ENCODE data around the gene TAF10. TPM values are rescaled to one million over a fixed set of nuclear protein-coding genes. Genes with fewer than 3 reads are reported as not detected.

TAF10 gene
- total and polyA plus RNA-seq, 8 donors, result 44.6 to 127 (median 61.4) TPM

- DNase-seq (no peak), ATAC-seq (no peak)
- Histone ChIP-seq H3K36me3 (peaks cover 0 to 61% of the 10 kb centered on the region in 2 donors), H3K4me1 (peaks cover 13 to 36% of the 10 kb centered on the region in 2 donors), H3K27me3 (no peaks in the 10 kb centered on the region), H3K4me3 (no peak overlapping the region), H3K9me3 (no peaks in the 10 kb centered on the region), H3K27ac (no peak overlapping the region)
- intact Hi-C loops (cut with DNase I), result loop anchor here in 1 of 2 donors (10.0 kb wide), 1 partner anchor 215 kb away; no protein-coding TSS in a partner anchor
- no peak for TF ChIP-seq CTCF (IDR thresholded peaks at IDR 0.05)
These were observed 12.1 kb downstream of the TAF10 start for GRCh38 chr11:6599881-6600390.

- Histone ChIP-seq H3K4me3 (no peak overlapping the region), H3K27me3 (no peaks in the 10 kb centered on the region), H3K4me1 (peaks cover 9 to 31% of the 10 kb centered on the region in 2 donors), H3K27ac (no peak overlapping the region), H3K9me3 (no peaks in the 10 kb centered on the region), H3K36me3 (peaks cover 0 to 64% of the 10 kb centered on the region in 2 donors)
- TF ChIP-seq CTCF (IDR thresholded peaks at IDR 0.05), result no peak
- DNase-seq (no peak), ATAC-seq (no peak)
- intact Hi-C loops (cut with DNase I), result loop anchor here in 1 of 2 donors (10.0 kb wide), 1 partner anchor 215 kb away; no protein-coding TSS in a partner anchor
These were observed 12.6 kb downstream of the TAF10 start for GRCh38 chr11:6599449-6599848.

GRCh38 chr11:6598555-6598954, 13.5 kb downstream of the TAF10 start:
- peaks cover 8 to 28% of the 10 kb centered on the region in 2 donors for H3K4me1 ChIP-seq
- TF ChIP-seq CTCF (IDR thresholded peaks at IDR 0.05), result no peak
- peaks cover 0 to 64% of the 10 kb centered on the region in 2 donors for H3K36me3 ChIP-seq
- intact Hi-C loops (cut with DNase I), result loop anchor here in 1 of 2 donors (10.0 kb wide), 1 partner anchor 214 kb away; no protein-coding TSS in a partner anchor
- no peak overlapping the region for H3K27ac ChIP-seq
- no peak for ATAC-seq
- H3K4me3 ChIP-seq, result no peak overlapping the region
- DNase-seq, result no peak
- no peaks in the 10 kb centered on the region for H3K27me3 ChIP-seq
- H3K9me3 ChIP-seq, result no peaks in the 10 kb centered on the region

- Histone ChIP-seq H3K4me1 (peaks cover 0 to 12% of the 10 kb centered on the region in 2 donors), H3K36me3 (peaks cover 0 to 78% of the 10 kb centered on the region in 2 donors), H3K27ac (no peak overlapping the region), H3K4me3 (no peak overlapping the region), H3K27me3 (no peaks in the 10 kb centered on the region), H3K9me3 (no peaks in the 10 kb centered on the region)
- DNase-seq (no peak), ATAC-seq (no peak)
- TF ChIP-seq CTCF (IDR thresholded peaks at IDR 0.05), result no peak
- intact Hi-C loops (cut with DNase I), result loop anchor here in 1 of 2 donors (10.0 kb wide), 1 partner anchor 212 kb away; no protein-coding TSS in a partner anchor
These were observed 15.7 kb downstream of the TAF10 start for GRCh38 chr11:6596239-6596877.

- peaks cover 0 to 5% of the 10 kb centered on the region in 2 donors for H3K4me1 ChIP-seq
- TF ChIP-seq CTCF (IDR thresholded peaks at IDR 0.05), result no peak
- H3K9me3 ChIP-seq, result no peaks in the 10 kb centered on the region
- H3K27ac ChIP-seq, result no peak overlapping the region
- no peak overlapping the region for H3K4me3 ChIP-seq
- DNase-seq (no peak), ATAC-seq (no peak)
- peaks cover 0 to 60% of the 10 kb centered on the region in 2 donors for H3K36me3 ChIP-seq
- intact Hi-C loops (cut with DNase I), result loop anchor here in 1 of 2 donors (10.0 kb wide), 1 partner anchor 209 kb away; no protein-coding TSS in a partner anchor
- no peaks in the 10 kb centered on the region for H3K27me3 ChIP-seq
These were observed 17.8 kb downstream of the TAF10 start for GRCh38 chr11:6594142-6594768.

Data from left lung (tissue), 10 donors.